Tibial nerve (tissue), 4 donors: ENCODE data around the gene CEP250. TPM values are rescaled to one million over a fixed set of nuclear protein-coding genes. Genes with fewer than 3 reads are reported as not detected.

ENCODE experiments used
- DNase-seq, 2 donors: peaks; one replicate each; pipeline ENCODE4 v3.0.0-alpha.2; 2019; ENCODE audit warnings: low spot score in 2 of 2
- H3K27ac ChIP-seq, 4 donors: fragments of 200-600 bp; sonication (generic) in 3 of 4; one replicate each; pipeline ENCODE4 v1.5.1; 2017 to 2019; ENCODE audit warnings: mild to moderate bottlenecking in 1 of 4
- H3K27me3 ChIP-seq, 2 donors: fragments of 200-600 bp; sonication (generic) in 1 of 2; one replicate each; pipeline versions ENCODE4 v1.5.1 to v1.6.0; 2017 to 2019
- H3K36me3 ChIP-seq, 3 donors: fragments of 200-600 bp; sonication (generic); one replicate each; pipeline ENCODE4 v1.5.1; 2018 to 2019
- H3K4me1 ChIP-seq, 4 donors: fragments of 200-600 bp; sonication (generic) in 3 of 4; one replicate each; pipeline ENCODE4 v1.5.1; 2017 to 2019
- H3K4me3 ChIP-seq, 4 donors: fragments of 200-600 bp; sonication (generic) in 3 of 4; one replicate each; pipeline ENCODE4 v1.5.1; 2017 to 2019; ENCODE audit warnings: mild to moderate bottlenecking in 1 of 4, moderate library complexity in 1 of 4
- H3K9me3 ChIP-seq, 4 donors: fragments of 200-600 bp; sonication (generic) in 3 of 4; one replicate each; pipeline ENCODE4 v1.5.1; 2017 to 2019
- CTCF ChIP-seq, 5 experiments: fragments of 200-600 bp in 3 of 5; fragments of 450-650 bp in 2 of 5; sonication (generic) in 3 of 5; IDR thresholded peaks; one replicate each; pipeline ENCODE4 v1.5.1; 2016 to 2019; ENCODE audit warnings: antibody characterized with exemption in 5 of 5, mild to moderate bottlenecking in 3 of 5, moderate library complexity in 2 of 5
- EP300 ChIP-seq, 2 donors: sonication (generic); formaldehyde crosslinking; IDR thresholded peaks; one replicate each; pipeline ENCODE4 v1.6.1; 2017; ENCODE audit warnings: antibody characterized with exemption in 2 of 2, mild to moderate bottlenecking in 1 of 2
- POLR2A ChIP-seq, 2 donors: fragments of 450-650 bp; IDR thresholded peaks; one replicate each; pipeline ENCODE4 v1.6.1; 2017; ENCODE audit warnings: antibody characterized with exemption in 2 of 2, mild to moderate bottlenecking in 2 of 2, moderate library complexity in 2 of 2
- WGBS, 2 donors: methylation state at CpG; one replicate each; pipeline ENCODE4 v1.1.5; 2018; 5-methylcytosine and 5-hydroxymethylcytosine counted together
- total RNA-seq, 4 donors: library from RNA; depleted of rRNA; stranded (reverse); fragments of >200 nt; gene quantifications; one replicate each; pipeline ENCODE4 v1.1.0, GENCODE V29; 2016

The CEP250 gene
- total RNA-seq, 4 donors from 2014 or later = 12.5 to 41.1 (median 29.9) TPM

GRCh38 chr20:35510951-35511735 lies 55.7 kb downstream of the CEP250 start:
- Histone ChIP-seq H3K4me1 (no peaks in the 10 kb centered on the region), H3K36me3 (peaks cover 0 to 96% (median 29%) of the 10 kb centered on the region in 3 donors), H3K4me3 (no peak overlapping the region), H3K27ac (no peak overlapping the region), H3K27me3 (no peaks in the 10 kb centered on the region), H3K9me3 (no peaks in the 10 kb centered on the region)
- no peak for DNase-seq
- 78 to 92% methylated on average over 11 to 12 of the region's 12 CpGs for WGBS, 2 donors
- TF ChIP-seq POLR2A (IDR thresholded peaks at IDR 0.05) (no peak), CTCF (IDR thresholded peaks at IDR 0.05) (no peak), EP300 (IDR thresholded peaks at IDR 0.05) (no peak)

GRCh38 chr20:35511814-35512420 lies 56.5 kb downstream of the CEP250 start:
- H3K27ac ChIP-seq = no peak overlapping the region
- 90 to 100% methylated on average over 2 of the region's 2 CpGs for WGBS, 2 donors
- H3K27me3 ChIP-seq = no peaks in the 10 kb centered on the region
- H3K4me3 ChIP-seq = no peak overlapping the region
- TF ChIP-seq POLR2A (IDR thresholded peaks at IDR 0.05) (no peak), CTCF (IDR thresholded peaks at IDR 0.05) (peak; percentile 25 to 63 (median 37)), EP300 (IDR thresholded peaks at IDR 0.05) (no peak)
- no peaks in the 10 kb centered on the region for H3K9me3 ChIP-seq
- DNase-seq = peak in 1 of 2 donors; percentile 19
- no peaks in the 10 kb centered on the region for H3K4me1 ChIP-seq
- H3K36me3 ChIP-seq = peaks cover 0 to 88% (median 29%) of the 10 kb centered on the region in 3 donors

- no peak for DNase-seq
- Histone ChIP-seq H3K4me3 (no peak overlapping the region), H3K4me1 (no peaks in the 10 kb centered on the region), H3K36me3 (peaks cover 0 to 63% (median 13%) of the 10 kb centered on the region in 3 donors), H3K9me3 (no peaks in the 10 kb centered on the region), H3K27me3 (no peaks in the 10 kb centered on the region), H3K27ac (no peak overlapping the region)
- WGBS, 2 donors = 84 to 85% methylated on average over 11 of the region's 11 CpGs
- TF ChIP-seq CTCF (IDR thresholded peaks at IDR 0.05) (no peak), EP300 (IDR thresholded peaks at IDR 0.05) (no peak), POLR2A (IDR thresholded peaks at IDR 0.05) (no peak)
These were observed 59.1 kb downstream of the CEP250 start for GRCh38 chr20:35514371-35514932.

- TF ChIP-seq EP300 (IDR thresholded peaks at IDR 0.05) (no peak), CTCF (IDR thresholded peaks at IDR 0.05) (no peak), POLR2A (IDR thresholded peaks at IDR 0.05) (no peak)
- Histone ChIP-seq H3K27me3 (no peaks in the 10 kb centered on the region), H3K4me3 (no peak overlapping the region), H3K4me1 (no peaks in the 10 kb centered on the region), H3K36me3 (peaks cover 0 to 54% (median 5%) of the 10 kb centered on the region in 3 donors), H3K9me3 (no peaks in the 10 kb centered on the region), H3K27ac (no peak overlapping the region)
- WGBS, 2 donors = 92 to 100% methylated on average over 4 of the region's 4 CpGs
- DNase-seq = no peak
These were observed 59.9 kb downstream of the CEP250 start for GRCh38 chr20:35515341-35515740.
